Fibroblast of villous mesenchyme (primary cell): Measurements from ENCODE around the gene TARS2. TPM values are rescaled to one million over a fixed set of nuclear protein-coding genes. Genes with fewer than 3 reads are reported as not detected.

Experiments used
- DNase-seq: peaks from one replicate; pipeline ENCODE4 v3.0.0-alpha.2; 2010; ENCODE audit warnings: low read depth
- H3K4me3 ChIP-seq: 2 replicates; pipeline ENCODE4 v1.5.1; 2011; ENCODE audit warnings: low read depth, mild to moderate bottlenecking, low read length
- total RNA-seq: library from RNA; depleted of rRNA; stranded (reverse); fragments of >200 nt; gene quantifications from 2 replicates; pipeline ENCODE4 v1.2.3, GENCODE V29; 2012
- TF ChIP-seq, protein P1 (sequence below): IDR thresholded peaks from 2 replicates; pipeline ENCODE4 v1.5.1; 2012; ENCODE audit warnings: low read depth, mild to moderate bottlenecking, low read length; ENCODE audit not compliant: insufficient read depth

Gene TARS2
- total RNA-seq, 1 donor, result 17.3 TPM

DNA sequence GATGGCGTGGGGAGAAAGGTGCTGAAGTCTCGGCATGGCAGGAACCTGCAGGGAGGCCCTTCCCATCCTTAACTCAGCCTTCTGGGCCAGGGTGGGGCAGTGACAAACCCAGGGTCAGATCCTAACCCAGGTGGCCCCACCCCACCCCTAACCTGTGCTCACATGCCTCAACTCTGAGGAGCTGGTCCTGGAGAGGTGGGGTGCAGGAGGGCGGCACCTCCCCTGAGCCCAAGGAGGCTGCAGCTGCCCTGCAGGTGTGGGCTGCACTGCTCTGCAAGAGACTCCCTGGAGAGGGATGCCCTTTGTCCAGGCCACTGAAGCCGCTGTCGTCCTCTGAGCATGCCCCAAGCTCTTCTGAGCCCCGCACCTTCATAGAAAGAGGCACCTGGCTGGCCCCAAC is 46.8 kb downstream of the TARS2 start:
- no peak overlapping the region for H3K4me3 ChIP-seq
- TF ChIP-seq, protein P1, sequence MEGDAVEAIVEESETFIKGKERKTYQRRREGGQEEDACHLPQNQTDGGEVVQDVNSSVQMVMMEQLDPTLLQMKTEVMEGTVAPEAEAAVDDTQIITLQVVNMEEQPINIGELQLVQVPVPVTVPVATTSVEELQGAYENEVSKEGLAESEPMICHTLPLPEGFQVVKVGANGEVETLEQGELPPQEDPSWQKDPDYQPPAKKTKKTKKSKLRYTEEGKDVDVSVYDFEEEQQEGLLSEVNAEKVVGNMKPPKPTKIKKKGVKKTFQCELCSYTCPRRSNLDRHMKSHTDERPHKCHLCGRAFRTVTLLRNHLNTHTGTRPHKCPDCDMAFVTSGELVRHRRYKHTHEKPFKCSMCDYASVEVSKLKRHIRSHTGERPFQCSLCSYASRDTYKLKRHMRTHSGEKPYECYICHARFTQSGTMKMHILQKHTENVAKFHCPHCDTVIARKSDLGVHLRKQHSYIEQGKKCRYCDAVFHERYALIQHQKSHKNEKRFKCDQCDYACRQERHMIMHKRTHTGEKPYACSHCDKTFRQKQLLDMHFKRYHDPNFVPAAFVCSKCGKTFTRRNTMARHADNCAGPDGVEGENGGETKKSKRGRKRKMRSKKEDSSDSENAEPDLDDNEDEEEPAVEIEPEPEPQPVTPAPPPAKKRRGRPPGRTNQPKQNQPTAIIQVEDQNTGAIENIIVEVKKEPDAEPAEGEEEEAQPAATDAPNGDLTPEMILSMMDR, result no peak

DNA sequence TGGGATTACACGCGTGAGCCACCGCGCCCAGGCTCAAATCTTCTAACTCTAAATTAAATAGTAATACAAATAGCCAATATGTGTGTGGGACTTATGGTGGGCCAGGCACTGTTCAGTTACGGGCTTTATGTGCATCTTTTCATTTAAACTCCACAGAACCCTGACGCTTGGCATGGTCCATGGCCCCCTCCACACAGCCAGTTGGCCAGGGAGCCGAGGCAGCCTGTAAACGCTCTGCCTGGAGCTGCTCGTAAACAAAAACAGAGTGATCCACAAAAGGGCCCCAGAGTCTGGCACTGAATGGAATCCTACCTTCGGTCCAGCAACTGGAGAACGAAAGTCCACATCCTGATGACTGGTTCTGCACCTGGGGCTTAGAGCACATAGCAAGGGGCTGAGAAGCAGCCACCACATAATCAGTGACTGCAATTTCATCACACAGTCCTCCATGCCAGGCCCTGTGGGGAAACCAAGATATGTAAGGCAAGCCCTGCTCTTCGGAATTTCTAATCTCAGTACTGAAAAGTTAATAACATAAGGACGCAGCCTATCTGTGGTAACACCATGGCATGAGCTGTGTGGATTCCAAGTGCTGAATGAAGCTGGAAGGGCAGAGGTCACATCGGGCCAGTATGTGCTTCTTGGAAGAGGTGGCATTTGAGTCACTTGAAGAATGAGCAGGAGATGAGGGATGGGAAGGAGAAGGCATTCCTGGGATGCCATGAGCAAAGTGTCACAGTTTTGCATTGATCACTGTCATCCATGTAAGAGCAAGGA is 48.5 kb downstream of the TARS2 start:
- TF ChIP-seq, protein P1, result no peak
- DNase-seq, result peak; percentile 61
- H3K4me3 ChIP-seq, result no peak overlapping the region

More for the DNA sequence above, 46.8 kb downstream of the TARS2 start:
- DNase-seq, result no peak

DNA sequence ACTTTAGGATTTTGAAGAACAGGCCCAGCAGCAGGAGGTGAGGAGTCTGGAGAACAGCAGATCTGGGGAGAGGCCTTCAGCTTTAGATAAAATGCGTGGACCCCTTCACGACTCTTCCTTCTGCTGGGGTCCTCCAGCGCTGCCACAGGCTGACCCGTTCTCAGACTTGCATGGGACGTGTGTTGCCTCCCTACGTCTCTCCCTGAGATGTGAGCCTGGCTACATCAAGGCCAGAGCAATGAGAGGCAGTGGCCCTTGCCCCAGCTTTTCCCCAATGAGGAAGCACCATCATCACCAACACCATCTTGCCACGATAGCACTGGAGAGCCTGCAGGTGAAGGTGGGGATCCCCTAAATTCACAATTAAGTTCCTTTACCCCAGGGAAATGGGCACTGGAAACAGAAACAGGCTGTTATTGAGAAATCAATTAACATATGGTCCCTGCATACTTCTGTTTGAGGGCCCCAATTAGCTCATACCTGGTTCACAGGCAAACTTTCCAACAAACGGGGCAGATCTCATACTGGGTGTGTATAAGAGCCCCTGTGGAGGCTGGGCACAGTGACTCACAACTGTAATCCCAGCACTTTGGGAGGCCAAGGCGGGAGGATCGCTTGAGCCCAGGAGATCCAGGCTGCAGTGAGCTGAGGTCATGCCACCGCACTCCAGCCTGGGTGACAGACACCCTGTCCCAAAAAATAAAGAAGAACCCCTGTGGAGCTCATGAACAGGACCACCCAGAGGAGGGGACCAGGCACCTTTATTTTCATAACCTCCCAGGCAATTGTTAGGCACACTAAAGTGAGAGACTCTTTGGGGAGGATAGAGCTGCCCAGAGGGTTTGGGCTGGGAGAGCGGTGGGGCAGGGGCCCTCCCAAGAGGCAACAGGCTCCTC is 49.9 kb downstream of the TARS2 start:
- no peak overlapping the region for H3K4me3 ChIP-seq
- TF ChIP-seq, protein P1, result no peak
- no peak for DNase-seq

DNA sequence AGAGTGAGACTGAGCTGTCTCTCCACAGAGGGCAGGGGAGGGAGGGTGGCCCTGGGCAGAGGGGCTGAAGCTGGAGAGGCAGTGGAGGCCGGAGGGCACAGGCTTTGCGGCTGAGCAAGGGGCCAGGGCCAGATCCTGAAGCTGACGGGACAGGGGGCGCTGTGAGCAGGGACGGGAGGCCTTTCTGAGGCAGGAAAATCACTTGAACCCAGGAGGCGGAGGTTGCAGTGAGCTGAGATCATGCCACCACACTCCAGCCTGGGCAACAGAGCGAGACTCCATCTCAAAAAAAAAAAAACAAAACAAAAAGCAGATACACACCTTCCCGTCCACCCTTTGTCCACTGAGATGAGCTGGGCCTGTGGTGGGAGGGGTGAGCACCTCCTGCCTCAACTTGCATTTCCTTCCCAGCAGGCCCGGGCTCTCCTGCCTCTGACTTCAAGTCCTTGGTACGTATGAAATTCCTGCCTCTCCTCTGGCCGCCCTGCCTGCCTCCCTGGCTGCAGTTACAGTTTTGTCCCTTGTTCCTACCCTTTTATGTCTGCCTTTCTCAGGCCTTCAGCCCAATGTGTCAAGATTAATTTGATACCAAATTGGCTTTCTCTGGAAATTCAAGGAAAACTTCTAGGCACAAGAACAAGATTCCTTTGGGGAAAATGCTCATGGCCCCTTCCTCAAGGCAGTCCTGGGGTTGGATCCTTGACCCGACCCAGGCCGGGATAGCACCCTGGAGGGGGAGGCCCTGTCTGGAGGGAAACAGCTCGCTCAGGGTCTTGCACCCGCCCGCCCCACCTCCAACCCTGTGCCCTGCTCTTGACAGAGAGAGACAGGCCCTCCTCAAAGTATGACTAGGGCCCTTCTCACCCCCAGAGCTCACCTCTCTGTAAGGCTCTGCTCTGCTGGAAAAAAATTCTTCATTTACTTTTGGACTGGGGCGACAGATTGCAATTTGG is 50.8 kb downstream of the TARS2 start:
- peak; percentile 71 for DNase-seq
- H3K4me3 ChIP-seq, result no peak overlapping the region
- TF ChIP-seq, protein P1, result peak; percentile 10

DNA sequence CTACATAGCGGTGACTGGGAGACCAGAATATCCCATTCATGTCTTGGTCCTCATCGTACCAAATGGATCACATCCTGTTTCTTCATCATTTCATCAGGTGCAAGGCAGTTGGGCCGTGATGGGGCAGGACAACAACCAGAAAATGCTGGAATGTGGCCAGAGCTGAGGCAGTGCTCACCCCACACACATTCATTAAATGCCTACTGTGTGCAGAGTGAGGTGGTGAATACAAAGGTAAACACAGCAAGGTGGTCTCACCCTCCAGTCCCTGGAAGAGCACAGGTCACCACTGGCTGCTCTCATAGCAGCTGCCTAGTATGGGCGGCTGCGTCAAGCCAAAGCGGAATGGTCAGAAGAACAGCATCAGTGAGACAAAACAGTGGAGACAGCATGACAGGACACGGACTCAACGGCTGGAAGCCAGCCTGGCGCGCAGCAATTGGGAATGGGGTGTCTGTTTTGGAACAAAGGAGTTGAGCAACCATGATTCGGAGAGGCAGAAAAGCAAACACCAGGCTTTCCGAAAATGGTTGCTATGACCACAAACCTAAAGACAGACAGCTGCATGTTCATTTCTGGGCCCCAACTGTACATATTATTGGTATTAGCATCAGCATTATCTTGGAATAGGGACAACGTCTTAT is 56.4 kb downstream of the TARS2 start:
- no peak overlapping the region for H3K4me3 ChIP-seq
- TF ChIP-seq, protein P1, result no peak
- no peak for DNase-seq

DNA sequence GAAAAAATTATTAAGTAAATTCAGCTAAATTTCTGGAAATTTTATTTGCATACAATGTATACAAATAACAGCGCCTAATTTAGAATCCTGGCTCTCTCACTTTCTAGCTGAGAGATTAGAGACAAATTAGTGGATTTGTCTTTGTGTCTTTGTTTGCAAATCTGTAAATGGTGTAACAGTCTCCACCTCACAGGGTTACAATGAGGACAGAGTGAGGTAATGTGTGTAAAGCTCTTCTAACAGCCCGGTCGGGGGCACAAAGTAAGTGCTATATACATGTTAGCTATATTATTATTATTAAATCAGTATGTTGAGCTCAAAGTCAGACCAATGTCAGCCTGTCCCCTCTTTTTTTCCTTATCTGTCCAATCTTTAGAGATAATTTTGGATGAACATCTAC is 57.0 kb downstream of the TARS2 start:
- DNase-seq, result no peak
- no peak overlapping the region for H3K4me3 ChIP-seq
- TF ChIP-seq, protein P1, result no peak
